ENCODE measurements around the gene TRIM65. TPM values are rescaled to one million over a fixed set of nuclear protein-coding genes. Genes with fewer than 3 reads are reported as not detected.

TRIM65 gene
- total and polyA plus RNA-seq, 2 of the 13 experiments (the other 11 are each of a cell fraction or from before 2014, with no cell fraction given), result 10.3 to 22.4 TPM

DNA sequence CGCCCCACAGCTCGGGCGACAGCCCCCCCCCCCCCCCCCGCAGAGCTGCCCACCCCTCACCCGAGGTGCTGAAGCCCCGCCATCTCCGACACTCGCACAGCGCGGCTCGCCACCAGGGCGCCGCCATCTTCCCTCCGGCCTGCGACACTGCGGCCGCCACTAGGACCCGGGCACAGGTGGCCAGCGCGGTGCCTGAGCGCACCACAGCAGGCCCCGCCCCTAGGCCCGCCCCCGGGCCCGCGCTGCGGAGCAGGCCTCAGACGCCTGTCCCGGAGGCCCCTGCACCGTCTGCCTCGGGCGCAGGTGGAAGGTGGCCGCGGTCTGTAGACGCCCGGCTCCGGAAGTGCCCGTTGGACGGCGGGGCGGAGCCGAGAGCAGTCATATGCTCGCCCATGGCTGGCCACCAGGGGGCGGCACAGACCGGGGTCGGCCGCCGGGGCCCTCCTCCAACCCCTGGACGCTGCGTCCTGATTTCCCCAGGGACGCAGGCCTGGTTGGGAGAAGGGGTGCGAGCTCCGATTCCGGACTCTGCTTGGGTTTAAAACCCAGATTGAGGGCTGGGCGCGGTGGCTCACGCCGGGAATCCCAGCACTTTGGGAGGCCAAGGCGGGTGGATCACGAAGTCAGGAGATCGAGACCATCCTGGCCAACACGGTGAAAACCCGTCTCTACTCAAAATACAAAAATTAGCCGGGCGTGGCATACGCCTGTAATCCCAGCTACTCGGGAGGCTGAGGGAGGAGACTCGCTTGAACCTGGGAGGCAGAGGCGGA is 8.2 kb upstream of the TRIM65 start, which contains the start of gene MRPL38 (continued):
- TF ChIP-seq, protein P1, sequence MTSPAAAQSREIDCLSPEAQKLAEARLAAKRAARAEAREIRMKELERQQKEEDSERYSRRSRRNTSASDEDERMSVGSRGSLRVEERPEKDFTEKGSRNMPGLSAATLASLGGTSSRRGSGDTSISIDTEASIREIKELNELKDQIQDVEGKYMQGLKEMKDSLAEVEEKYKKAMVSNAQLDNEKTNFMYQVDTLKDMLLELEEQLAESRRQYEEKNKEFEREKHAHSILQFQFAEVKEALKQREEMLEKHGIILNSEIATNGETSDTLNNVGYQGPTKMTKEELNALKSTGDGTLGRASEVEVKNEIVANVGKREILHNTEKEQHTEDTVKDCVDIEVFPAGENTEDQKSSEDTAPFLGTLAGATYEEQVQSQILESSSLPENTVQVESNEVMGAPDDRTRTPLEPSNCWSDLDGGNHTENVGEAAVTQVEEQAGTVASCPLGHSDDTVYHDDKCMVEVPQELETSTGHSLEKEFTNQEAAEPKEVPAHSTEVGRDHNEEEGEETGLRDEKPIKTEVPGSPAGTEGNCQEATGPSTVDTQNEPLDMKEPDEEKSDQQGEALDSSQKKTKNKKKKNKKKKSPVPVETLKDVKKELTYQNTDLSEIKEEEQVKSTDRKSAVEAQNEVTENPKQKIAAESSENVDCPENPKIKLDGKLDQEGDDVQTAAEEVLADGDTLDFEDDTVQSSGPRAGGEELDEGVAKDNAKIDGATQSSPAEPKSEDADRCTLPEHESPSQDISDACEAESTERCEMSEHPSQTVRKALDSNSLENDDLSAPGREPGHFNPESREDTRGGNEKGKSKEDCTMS (CRISPR knock-in tag; conservative IDR thresholded peaks at IDR 0.05), result no peak; the same call in 1 of the 2 replicates
- TF ChIP-seq ZFP82 (CRISPR knock-in tag; IDR thresholded peaks at IDR 0.05; ENCODE audit: borderline replicate concordance) (0 out of 2 replicates have a peak, but pooled peaks have one; percentile 44), ZNF354B (CRISPR knock-in tag; IDR thresholded peaks at IDR 0.05) (0 out of 2 replicates have a peak, but pooled peaks have one; percentile 41), ZNF296 (CRISPR knock-in tag; conservative IDR thresholded peaks at IDR 0.05) (no peak), NFIB (CRISPR knock-in tag; IDR thresholded peaks at IDR 0.05; ENCODE audit: borderline replicate concordance) (no peak), KDM3A (CRISPR knock-in tag; IDR thresholded peaks at IDR 0.05; ENCODE audit: low read depth) (peak; percentile 99), POLR2AphosphoS2 (IDR thresholded peaks at IDR 0.05; ENCODE audit: low read depth, low read length) (no peak), ZSCAN22 (CRISPR knock-in tag; IDR thresholded peaks at IDR 0.05) (no peak), JARID2 (CRISPR knock-in tag; IDR thresholded peaks at IDR 0.05; ENCODE audit: insufficient replicate concordance) (peak; percentile 99), MAZ (IDR thresholded peaks at IDR 0.05; ENCODE audit: borderline replicate concordance, low read depth, low read length) (peak; percentile 72), MAZ (CRISPR knock-in tag; IDR thresholded peaks at IDR 0.05; ENCODE audit: low read depth) (peak; percentile 91), ZNF546 (CRISPR knock-in tag; conservative IDR thresholded peaks at IDR 0.05) (peak; percentile 35; the same call in 1 of the 2 replicates), RFX5 (IDR thresholded peaks at IDR 0.05; ENCODE audit: low read depth, low read length) (peak; percentile 49; the same call in 1 of the 2 replicates), PAWR (CRISPR knock-in tag; IDR thresholded peaks at IDR 0.05; ENCODE audit: borderline replicate concordance) (peak; percentile 33; the same call in 1 of the 2 replicates), YY1 (IDR thresholded peaks at IDR 0.05; ENCODE audit: insufficient read depth, insufficient replicate concordance, low read depth, low read length) (peak; percentile 98)
- TF ChIP-seq, protein P2, sequence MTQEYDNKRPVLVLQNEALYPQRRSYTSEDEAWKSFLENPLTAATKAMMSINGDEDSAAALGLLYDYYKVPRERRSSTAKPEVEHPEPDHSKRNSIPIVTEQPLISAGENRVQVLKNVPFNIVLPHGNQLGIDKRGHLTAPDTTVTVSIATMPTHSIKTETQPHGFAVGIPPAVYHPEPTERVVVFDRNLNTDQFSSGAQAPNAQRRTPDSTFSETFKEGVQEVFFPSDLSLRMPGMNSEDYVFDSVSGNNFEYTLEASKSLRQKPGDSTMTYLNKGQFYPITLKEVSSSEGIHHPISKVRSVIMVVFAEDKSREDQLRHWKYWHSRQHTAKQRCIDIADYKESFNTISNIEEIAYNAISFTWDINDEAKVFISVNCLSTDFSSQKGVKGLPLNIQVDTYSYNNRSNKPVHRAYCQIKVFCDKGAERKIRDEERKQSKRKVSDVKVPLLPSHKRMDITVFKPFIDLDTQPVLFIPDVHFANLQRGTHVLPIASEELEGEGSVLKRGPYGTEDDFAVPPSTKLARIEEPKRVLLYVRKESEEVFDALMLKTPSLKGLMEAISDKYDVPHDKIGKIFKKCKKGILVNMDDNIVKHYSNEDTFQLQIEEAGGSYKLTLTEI (CRISPR knock-in tag; conservative IDR thresholded peaks at IDR 0.05), result no peak
- TF ChIP-seq, protein P3, sequence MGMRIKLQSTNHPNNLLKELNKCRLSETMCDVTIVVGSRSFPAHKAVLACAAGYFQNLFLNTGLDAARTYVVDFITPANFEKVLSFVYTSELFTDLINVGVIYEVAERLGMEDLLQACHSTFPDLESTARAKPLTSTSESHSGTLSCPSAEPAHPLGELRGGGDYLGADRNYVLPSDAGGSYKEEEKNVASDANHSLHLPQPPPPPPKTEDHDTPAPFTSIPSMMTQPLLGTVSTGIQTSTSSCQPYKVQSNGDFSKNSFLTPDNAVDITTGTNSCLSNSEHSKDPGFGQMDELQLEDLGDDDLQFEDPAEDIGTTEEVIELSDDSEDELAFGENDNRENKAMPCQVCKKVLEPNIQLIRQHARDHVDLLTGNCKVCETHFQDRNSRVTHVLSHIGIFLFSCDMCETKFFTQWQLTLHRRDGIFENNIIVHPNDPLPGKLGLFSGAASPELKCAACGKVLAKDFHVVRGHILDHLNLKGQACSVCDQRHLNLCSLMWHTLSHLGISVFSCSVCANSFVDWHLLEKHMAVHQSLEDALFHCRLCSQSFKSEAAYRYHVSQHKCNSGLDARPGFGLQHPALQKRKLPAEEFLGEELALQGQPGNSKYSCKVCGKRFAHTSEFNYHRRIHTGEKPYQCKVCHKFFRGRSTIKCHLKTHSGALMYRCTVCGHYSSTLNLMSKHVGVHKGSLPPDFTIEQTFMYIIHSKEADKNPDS (CRISPR knock-in tag; IDR thresholded peaks at IDR 0.05), result peak; percentile 43; the same call in 1 of the 2 replicates
- TF ChIP-seq, protein P4, sequence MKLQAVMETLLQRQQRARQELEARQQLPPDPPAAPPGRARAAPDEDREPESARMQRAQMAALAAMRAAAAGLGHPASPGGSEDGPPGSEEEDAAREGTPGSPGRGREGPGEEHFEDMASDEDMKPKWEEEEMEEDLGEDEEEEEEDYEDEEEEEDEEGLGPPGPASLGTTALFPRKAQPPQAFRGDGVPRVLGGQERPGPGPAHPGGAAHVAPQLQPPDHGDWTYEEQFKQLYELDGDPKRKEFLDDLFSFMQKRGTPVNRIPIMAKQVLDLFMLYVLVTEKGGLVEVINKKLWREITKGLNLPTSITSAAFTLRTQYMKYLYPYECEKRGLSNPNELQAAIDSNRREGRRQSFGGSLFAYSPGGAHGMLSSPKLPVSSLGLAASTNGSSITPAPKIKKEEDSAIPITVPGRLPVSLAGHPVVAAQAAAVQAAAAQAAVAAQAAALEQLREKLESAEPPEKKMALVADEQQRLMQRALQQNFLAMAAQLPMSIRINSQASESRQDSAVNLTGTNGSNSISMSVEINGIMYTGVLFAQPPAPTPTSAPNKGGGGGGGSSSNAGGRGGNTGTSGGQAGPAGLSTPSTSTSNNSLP (IDR thresholded peaks at IDR 0.05; ENCODE audit: low read depth, low read length), result peak; percentile 49; the same call in 1 of the 2 replicates

Measured in HepG2 (cell line).